ENCODE results near the gene SURF2.

GRCh38 chr9:133307301-133307700 is 49.0 kb upstream of the SURF2 start:
- TF ChIP-seq EZH2 (IDR thresholded peaks at IDR 0.05; ENCODE audit: insufficient read depth, low read length) (no peak), CTCF (IDR thresholded peaks at IDR 0.05; ENCODE audit: insufficient read depth, low read depth, low read length) (no peak)
